Ascending aorta (tissue), 2 donors: ENCODE results near the gene FSTL4. TPM values are rescaled to one million over a fixed set of nuclear protein-coding genes. Genes with fewer than 3 reads are reported as not detected.

Experiments used
- DNase-seq, 2 donors: peaks; one replicate each; pipeline ENCODE4 v3.0.0-alpha.2; 2019; ENCODE audit warnings: low spot score in 2 of 2
- H3K27ac ChIP-seq, 2 donors: fragments of 200-600 bp; sonication (generic); one replicate each; pipeline ENCODE4 v1.5.1; 2016 to 2017; ENCODE audit warnings: mild to moderate bottlenecking in 1 of 2
- H3K27me3 ChIP-seq: fragments of 200-600 bp; sonication (generic); one replicate; pipeline ENCODE4 v1.5.1; 2017
- H3K36me3 ChIP-seq, 2 donors: fragments of 200-600 bp; sonication (generic); one replicate each; pipeline ENCODE4 v1.5.1; 2016
- H3K4me1 ChIP-seq, 2 donors: fragments of 200-600 bp; sonication (generic); one replicate each; pipeline ENCODE4 v1.5.1; 2016 to 2017; ENCODE audit warnings: mild to moderate bottlenecking in 1 of 2
- H3K4me3 ChIP-seq, 2 donors: fragments of 200-600 bp; sonication (generic); one replicate each; pipeline ENCODE4 v1.5.1; 2016 to 2017; ENCODE audit warnings: mild to moderate bottlenecking in 1 of 2
- H3K9me3 ChIP-seq, 2 donors: fragments of 200-600 bp; sonication (generic); one replicate each; pipeline ENCODE4 v1.5.1; 2016
- CTCF ChIP-seq, 3 experiments: fragments of 200-600 bp in 2 of 3; fragments of 450-650 bp in 1 of 3; sonication (generic) in 2 of 3; IDR thresholded peaks; one replicate each; pipeline ENCODE4 v1.5.1; 2016 to 2019; ENCODE audit warnings: antibody characterized with exemption in 3 of 3, mild to moderate bottlenecking in 1 of 3, moderate library complexity in 1 of 3
- intact Hi-C: fragments of 100-400 bp; cut with DNase I; formaldehyde crosslinking; loops from one replicate; pipeline ENCODE4 v1.15.1; 2023
- total RNA-seq: library from RNA; depleted of rRNA; stranded (reverse); fragments of >200 nt; gene quantifications from one replicate; pipeline ENCODE4 v1.1.0, GENCODE V29; 2016

The FSTL4 gene
- total RNA-seq, 1 donor from 2014 or later: 0.11 TPM

- DNase-seq: no peak
- TF ChIP-seq CTCF (IDR thresholded peaks at IDR 0.05): no peak
- H3K4me1 ChIP-seq: no peaks in the 10 kb centered on the region
- no peak overlapping the region for H3K27ac ChIP-seq
- no peaks in the 10 kb centered on the region for H3K9me3 ChIP-seq
- no peaks in the 10 kb centered on the region for H3K36me3 ChIP-seq
- intact Hi-C loops: no loop called here
- no peak overlapping the region for H3K4me3 ChIP-seq
- no peaks in the 10 kb centered on the region for H3K27me3 ChIP-seq
These were observed 408.7 kb downstream of the FSTL4 start for GRCh38 chr5:133203317-133204305.

DNA sequence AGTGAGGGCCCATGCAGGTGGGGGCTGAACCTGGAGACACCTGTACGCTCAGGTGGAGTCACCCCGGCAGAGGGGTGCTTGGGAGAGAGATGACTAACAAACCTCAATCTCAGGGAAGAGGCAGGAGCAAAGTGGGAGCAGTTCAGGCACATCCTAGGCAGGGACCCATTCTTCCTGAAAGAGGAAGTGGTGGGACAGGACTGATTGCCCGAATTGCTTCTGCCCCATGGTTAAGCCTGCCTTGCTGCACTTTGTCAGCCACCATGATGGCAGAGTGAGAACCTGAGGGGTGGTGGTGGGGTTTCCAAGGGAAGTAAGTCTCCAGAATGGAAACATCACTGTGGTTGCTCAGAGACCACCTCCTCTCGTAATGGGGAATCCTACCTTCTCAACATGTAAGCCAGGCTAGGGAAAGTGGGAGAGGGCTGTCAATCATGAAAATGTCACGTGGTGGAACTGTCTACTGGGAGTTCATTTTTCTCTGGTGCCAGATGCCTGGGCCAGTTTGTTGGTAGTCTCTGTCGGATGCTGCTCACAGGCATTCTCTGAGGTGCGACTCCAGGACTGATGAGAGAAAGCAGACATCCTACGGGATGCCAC, 410.2 kb downstream of the FSTL4 start:
- H3K4me1 ChIP-seq: no peaks in the 10 kb centered on the region
- DNase-seq: no peak

DNA sequence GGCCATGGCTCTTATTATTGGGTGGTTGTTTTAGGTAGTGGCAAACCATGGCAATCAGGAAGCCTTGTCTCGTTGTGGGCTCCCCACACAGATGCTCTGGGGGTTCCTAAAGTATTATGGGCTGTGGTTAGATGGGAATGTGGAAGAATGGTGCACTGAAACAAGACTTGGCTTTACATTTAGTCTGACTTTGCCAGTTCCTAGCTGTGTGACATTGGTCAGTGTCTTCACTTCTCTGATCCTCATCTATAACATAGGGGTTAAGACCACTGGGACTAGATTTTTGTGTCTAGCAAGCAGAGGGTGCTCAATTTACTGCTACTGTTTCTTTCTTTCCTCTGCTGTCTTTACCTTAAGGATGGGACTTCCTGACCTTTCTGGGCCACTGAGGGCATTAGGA, 411.0 kb downstream of the FSTL4 start:
- Histone ChIP-seq H3K4me1 (no peaks in the 10 kb centered on the region), H3K36me3 (no peaks in the 10 kb centered on the region), H3K27me3 (no peaks in the 10 kb centered on the region), H3K27ac (no peak overlapping the region), H3K9me3 (no peaks in the 10 kb centered on the region), H3K4me3 (no peak overlapping the region)
- intact Hi-C loops: no loop called here
- TF ChIP-seq CTCF (IDR thresholded peaks at IDR 0.05): no peak
- DNase-seq: no peak

More for the DNA sequence above, 410.2 kb downstream of the FSTL4 start:
- Histone ChIP-seq H3K4me3 (no peak overlapping the region), H3K27ac (no peak overlapping the region), H3K9me3 (no peaks in the 10 kb centered on the region), H3K27me3 (no peaks in the 10 kb centered on the region), H3K36me3 (no peaks in the 10 kb centered on the region)
- TF ChIP-seq CTCF (IDR thresholded peaks at IDR 0.05): no peak
- intact Hi-C loops: no loop called here

GRCh38 chr5:133200256-133200655, 412.1 kb downstream of the FSTL4 start:
- intact Hi-C loops: no loop called here

More at GRCh38 chr5:133200256-133200655, 412.1 kb downstream of the FSTL4 start:
- H3K4me1 ChIP-seq: no peaks in the 10 kb centered on the region
- H3K36me3 ChIP-seq: no peaks in the 10 kb centered on the region
- no peak overlapping the region for H3K4me3 ChIP-seq
- H3K9me3 ChIP-seq: no peaks in the 10 kb centered on the region
- no peak for DNase-seq
- H3K27ac ChIP-seq: no peak overlapping the region
- TF ChIP-seq CTCF (IDR thresholded peaks at IDR 0.05): no peak
- H3K27me3 ChIP-seq: no peaks in the 10 kb centered on the region
